OCI-M1 (cell line): ENCODE measurements around the gene ZNF507.
A peak's percentile ranks its signal among the peaks of the same experiment; 100 is the strongest.

Experiments
- DNase-seq: peaks from one replicate; lab custom pipeline; 2025; lab: John Stamatoyannopoulos, UW

The ZNF507 gene

GRCh38 chr19:32339988-32340874 is 5.2 kb upstream of the ZNF507 start:
- DNase-seq = peak; percentile 79

- DNase-seq = no peak
These were observed 2.7 kb upstream of the ZNF507 start for GRCh38 chr19:32342695-32343094.

GRCh38 chr19:32343550-32344262 is 1.7 kb upstream of the ZNF507 start:
- DNase-seq = peak; percentile 19

- DNase-seq = no peak
These were observed 1.5 kb downstream of the ZNF507 start for GRCh38 chr19:32346901-32347300.

GRCh38 chr19:32347573-32347972 is 2.2 kb downstream of the ZNF507 start:
- no peak for DNase-seq

- DNase-seq = no peak
These were observed 3.6 kb downstream of the ZNF507 start for GRCh38 chr19:32349051-32349450.

- DNase-seq = no peak
These were observed 4.5 kb downstream of the ZNF507 start for GRCh38 chr19:32349724-32350470.

GRCh38 chr19:32350471-32350865 is 5.1 kb downstream of the ZNF507 start:
- no peak for DNase-seq

GRCh38 chr19:32350987-32351348 is 5.6 kb downstream of the ZNF507 start:
- DNase-seq = no peak

GRCh38 chr19:32352241-32352630 is 6.8 kb downstream of the ZNF507 start:
- DNase-seq = no peak

- no peak for DNase-seq
These were observed 8.9 kb downstream of the ZNF507 start for GRCh38 chr19:32354345-32354744.

- no peak for DNase-seq
These were observed 9.9 kb downstream of the ZNF507 start for GRCh38 chr19:32355309-32355708.

- DNase-seq = no peak
These were observed 12.3 kb downstream of the ZNF507 start for GRCh38 chr19:32357720-32358119.

GRCh38 chr19:32358321-32358720 is 12.9 kb downstream of the ZNF507 start:
- no peak for DNase-seq

- no peak for DNase-seq
These were observed 14.2 kb downstream of the ZNF507 start for GRCh38 chr19:32359581-32359980.

- no peak for DNase-seq
These were observed 16.3 kb downstream of the ZNF507 start for GRCh38 chr19:32361574-32362317.

- no peak for DNase-seq
These were observed 16.9 kb downstream of the ZNF507 start for GRCh38 chr19:32362318-32362691.

- no peak for DNase-seq
These were observed 17.8 kb downstream of the ZNF507 start for GRCh38 chr19:32363175-32363574.

GRCh38 chr19:32363632-32364031 is 18.2 kb downstream of the ZNF507 start:
- DNase-seq = no peak

- no peak for DNase-seq
These were observed 18.6 kb downstream of the ZNF507 start for GRCh38 chr19:32364040-32364439.

GRCh38 chr19:32367063-32367462 is 21.7 kb downstream of the ZNF507 start:
- no peak for DNase-seq

GRCh38 chr19:32367948-32368536 is 22.6 kb downstream of the ZNF507 start:
- DNase-seq = no peak
